ENCODE data around the gene RCOR2. TPM values are rescaled to one million over a fixed set of nuclear protein-coding genes. Genes with fewer than 3 reads are reported as not detected.

RCOR2 gene
- total and polyA plus RNA-seq, 2 of the 13 experiments (the other 11 are each of a cell fraction or from before 2014, with no cell fraction given): 8.3 to 8.5 TPM

DNA sequence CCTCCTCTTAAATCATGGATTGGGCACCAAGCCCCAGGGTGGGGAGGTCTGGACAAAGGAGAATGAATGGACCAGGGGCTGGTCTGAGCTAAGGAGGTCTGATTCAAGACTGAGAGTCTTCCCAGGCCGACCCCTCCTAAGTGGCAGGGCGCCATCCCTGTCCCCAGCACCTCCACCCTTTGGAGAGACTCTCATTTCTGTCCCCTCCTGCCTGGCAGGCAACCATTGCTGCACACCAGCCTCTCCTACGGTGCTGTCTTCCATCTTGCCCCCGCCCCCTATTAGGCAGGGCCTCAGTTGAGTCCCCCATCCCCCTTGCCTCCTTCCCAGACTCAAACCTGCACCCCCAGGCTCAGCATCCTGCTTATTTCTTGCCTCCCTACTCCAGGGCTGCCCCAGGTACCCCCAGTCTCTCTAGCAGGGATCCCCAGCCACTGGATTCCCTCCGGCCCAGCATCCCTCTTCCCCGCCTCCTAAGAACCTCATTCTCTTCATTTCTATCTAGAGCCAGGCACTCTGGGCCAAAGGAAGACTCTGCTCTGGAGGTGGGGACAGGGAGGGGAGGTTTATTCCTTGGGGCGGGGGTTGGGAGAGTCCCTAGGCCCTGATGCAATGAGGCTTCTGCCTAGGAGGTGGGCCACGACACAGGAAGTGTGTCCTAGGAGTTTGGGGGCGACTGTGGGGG is 1.7 kb upstream of the RCOR2 start:
- Histone ChIP-seq H3K9ac (ENCODE audit: insufficient read depth, low read depth, low read length) (peak overlapping the region; percentile 52; the same call in 1 of the 2 replicates), H3K27me3 (ENCODE audit: control insufficient read depth in 1 of 2, insufficient read depth in 2 of 2, low read length in 2 of 2) (peaks cover 0 to 4% of the 10 kb centered on the region in 2 experiments; a peak in 2 of 5 replicates), H4K20me1 (ENCODE audit: insufficient read depth, low read length) (no peaks in the 10 kb centered on the region), H3K79me2 (ENCODE audit: insufficient read depth, low read length) (no peaks in the 10 kb centered on the region), H3K4me1 (ENCODE audit: insufficient read depth, low read length) (peaks cover 48% of the 10 kb centered on the region), H3K36me3 (replicated peaks in 1 of 2; ENCODE audit: control insufficient read depth in 1 of 2, insufficient read depth in 2 of 2, low read length in 2 of 2) (no peaks in the 10 kb centered on the region; a peak in 1 of 5 replicates), H3K9me3 (ENCODE audit: low read length) (no peaks in the 10 kb centered on the region), H2AFZ (ENCODE audit: low read length) (no peak overlapping the region), H3K27ac (ENCODE audit: extremely low read length, insufficient read depth, low read length) (peak overlapping the region; percentile 82), H3K4me2 (ENCODE audit: low read depth, low read length) (peak overlapping the region; percentile 74), H3K4me3 (replicated peaks in 1 of 3; ENCODE audit: insufficient read depth in 1 of 3, low read depth in 2 of 3, low read length in 3 of 3) (peak overlapping the region; percentile 59 to 84 (median 76))
- ChIA-PET CTCF (ENCODE audit: low intra/inter-chr PET ratio, low total read pairs) (no interaction called here), POLR2A (interaction anchor here (1.8 kb wide), 1 partner anchor 46 kb away, joined by 4 read pairs; no protein-coding TSS in a partner anchor)
- DNase-seq (ENCODE audit: low spot score) (no peak), FAIRE-seq (no peak), ATAC-seq (no peak)
- in situ Hi-C loops (cut with HindIII; ENCODE audit: extremely low pct_ligation_motif_present, low pct_unique_long_range_greater_than_20kb) (loop anchor here (10.0 kb wide), 1 partner anchor 154 kb away; the partner anchor contains the start of gene ZFTA), intact Hi-C loops (cut with micrococcal nuclease; ENCODE audit: unreplicated experiment) (no loop called here)
- BruUV-seq (replicated peaks): no TSS peak
- WGBS (ENCODE audit: low lambda C conversion rate): 38% methylated on average over 8 of the region's 9 CpGs
- TF ChIP-seq FOXA1 (IDR thresholded peaks at IDR 0.05) (no peak), FOXA1 (CRISPR knock-in tag; IDR thresholded peaks at IDR 0.05) (no peak), ZNF232 (CRISPR knock-in tag; IDR thresholded peaks at IDR 0.05; ENCODE audit: borderline replicate concordance) (no peak), ZNF275 (CRISPR knock-in tag; IDR thresholded peaks at IDR 0.05; ENCODE audit: borderline replicate concordance) (no peak)
- TF ChIP-seq, protein P1, sequence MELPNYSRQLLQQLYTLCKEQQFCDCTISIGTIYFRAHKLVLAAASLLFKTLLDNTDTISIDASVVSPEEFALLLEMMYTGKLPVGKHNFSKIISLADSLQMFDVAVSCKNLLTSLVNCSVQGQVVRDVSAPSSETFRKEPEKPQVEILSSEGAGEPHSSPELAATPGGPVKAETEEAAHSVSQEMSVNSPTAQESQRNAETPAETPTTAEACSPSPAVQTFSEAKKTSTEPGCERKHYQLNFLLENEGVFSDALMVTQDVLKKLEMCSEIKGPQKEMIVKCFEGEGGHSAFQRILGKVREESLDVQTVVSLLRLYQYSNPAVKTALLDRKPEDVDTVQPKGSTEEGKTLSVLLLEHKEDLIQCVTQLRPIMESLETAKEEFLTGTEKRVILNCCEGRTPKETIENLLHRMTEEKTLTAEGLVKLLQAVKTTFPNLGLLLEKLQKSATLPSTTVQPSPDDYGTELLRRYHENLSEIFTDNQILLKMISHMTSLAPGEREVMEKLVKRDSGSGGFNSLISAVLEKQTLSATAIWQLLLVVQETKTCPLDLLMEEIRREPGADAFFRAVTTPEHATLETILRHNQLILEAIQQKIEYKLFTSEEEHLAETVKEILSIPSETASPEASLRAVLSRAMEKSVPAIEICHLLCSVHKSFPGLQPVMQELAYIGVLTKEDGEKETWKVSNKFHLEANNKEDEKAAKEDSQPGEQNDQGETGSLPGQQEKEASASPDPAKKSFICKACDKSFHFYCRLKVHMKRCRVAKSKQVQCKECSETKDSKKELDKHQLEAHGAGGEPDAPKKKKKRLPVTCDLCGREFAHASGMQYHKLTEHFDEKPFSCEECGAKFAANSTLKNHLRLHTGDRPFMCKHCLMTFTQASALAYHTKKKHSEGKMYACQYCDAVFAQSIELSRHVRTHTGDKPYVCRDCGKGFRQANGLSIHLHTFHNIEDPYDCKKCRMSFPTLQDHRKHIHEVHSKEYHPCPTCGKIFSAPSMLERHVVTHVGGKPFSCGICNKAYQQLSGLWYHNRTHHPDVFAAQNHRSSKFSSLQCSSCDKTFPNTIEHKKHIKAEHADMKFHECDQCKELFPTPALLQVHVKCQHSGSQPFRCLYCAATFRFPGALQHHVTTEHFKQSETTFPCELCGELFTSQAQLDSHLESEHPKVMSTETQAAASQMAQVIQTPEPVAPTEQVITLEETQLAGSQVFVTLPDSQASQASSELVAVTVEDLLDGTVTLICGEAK (IDR thresholded peaks at IDR 0.05): no peak
- TF ChIP-seq, protein P1 (CRISPR knock-in tag; IDR thresholded peaks at IDR 0.05): 0 out of 2 replicates have a peak, but pooled peaks have one; percentile 7
- TF ChIP-seq, protein P2, sequence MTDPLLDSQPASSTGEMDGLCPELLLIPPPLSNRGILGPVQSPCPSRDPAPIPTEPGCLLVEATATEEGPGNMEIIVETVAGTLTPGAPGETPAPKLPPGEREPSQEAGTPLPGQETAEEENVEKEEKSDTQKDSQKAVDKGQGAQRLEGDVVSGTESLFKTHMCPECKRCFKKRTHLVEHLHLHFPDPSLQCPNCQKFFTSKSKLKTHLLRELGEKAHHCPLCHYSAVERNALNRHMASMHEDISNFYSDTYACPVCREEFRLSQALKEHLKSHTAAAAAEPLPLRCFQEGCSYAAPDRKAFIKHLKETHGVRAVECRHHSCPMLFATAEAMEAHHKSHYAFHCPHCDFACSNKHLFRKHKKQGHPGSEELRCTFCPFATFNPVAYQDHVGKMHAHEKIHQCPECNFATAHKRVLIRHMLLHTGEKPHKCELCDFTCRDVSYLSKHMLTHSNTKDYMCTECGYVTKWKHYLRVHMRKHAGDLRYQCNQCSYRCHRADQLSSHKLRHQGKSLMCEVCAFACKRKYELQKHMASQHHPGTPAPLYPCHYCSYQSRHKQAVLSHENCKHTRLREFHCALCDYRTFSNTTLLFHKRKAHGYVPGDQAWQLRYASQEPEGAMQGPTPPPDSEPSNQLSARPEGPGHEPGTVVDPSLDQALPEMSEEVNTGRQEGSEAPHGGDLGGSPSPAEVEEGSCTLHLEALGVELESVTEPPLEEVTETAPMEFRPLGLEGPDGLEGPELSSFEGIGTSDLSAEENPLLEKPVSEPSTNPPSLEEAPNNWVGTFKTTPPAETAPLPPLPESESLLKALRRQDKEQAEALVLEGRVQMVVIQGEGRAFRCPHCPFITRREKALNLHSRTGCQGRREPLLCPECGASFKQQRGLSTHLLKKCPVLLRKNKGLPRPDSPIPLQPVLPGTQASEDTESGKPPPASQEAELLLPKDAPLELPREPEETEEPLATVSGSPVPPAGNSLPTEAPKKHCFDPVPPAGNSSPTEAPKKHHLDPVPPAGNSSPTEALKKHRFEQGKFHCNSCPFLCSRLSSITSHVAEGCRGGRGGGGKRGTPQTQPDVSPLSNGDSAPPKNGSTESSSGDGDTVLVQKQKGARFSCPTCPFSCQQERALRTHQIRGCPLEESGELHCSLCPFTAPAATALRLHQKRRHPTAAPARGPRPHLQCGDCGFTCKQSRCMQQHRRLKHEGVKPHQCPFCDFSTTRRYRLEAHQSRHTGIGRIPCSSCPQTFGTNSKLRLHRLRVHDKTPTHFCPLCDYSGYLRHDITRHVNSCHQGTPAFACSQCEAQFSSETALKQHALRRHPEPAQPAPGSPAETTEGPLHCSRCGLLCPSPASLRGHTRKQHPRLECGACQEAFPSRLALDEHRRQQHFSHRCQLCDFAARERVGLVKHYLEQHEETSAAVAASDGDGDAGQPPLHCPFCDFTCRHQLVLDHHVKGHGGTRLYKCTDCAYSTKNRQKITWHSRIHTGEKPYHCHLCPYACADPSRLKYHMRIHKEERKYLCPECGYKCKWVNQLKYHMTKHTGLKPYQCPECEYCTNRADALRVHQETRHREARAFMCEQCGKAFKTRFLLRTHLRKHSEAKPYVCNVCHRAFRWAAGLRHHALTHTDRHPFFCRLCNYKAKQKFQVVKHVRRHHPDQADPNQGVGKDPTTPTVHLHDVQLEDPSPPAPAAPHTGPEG (CRISPR knock-in tag; IDR thresholded peaks at IDR 0.05): no peak

Measured in HepG2 (cell line).